Islet of Langerhans (tissue), 1 donor: ENCODE measurements around the gene MYO7B.

Experiments
- FAIRE-seq: peaks from one replicate; lab custom pipeline; 2011; peaks lifted over from hg19 to GRCh38; lab: Jason Lieb, UNC

MYO7B gene

GRCh38 chr2:127627740-127628571, 92.5 kb downstream of the MYO7B start:
- no peak for FAIRE-seq

- no peak for FAIRE-seq
These were observed 93.5 kb downstream of the MYO7B start for GRCh38 chr2:127628767-127629614.

- no peak for FAIRE-seq
These were observed 94.2 kb downstream of the MYO7B start for GRCh38 chr2:127629637-127630036.

- no peak for FAIRE-seq
These were observed 94.8 kb downstream of the MYO7B start for GRCh38 chr2:127630096-127630863.

GRCh38 chr2:127630864-127631540, 95.5 kb downstream of the MYO7B start:
- FAIRE-seq = no peak

GRCh38 chr2:127631541-127631996, 96.1 kb downstream of the MYO7B start:
- no peak for FAIRE-seq

- FAIRE-seq = no peak
These were observed 96.6 kb downstream of the MYO7B start for GRCh38 chr2:127631997-127632581.

- no peak for FAIRE-seq
These were observed 97.4 kb downstream of the MYO7B start for GRCh38 chr2:127632592-127633489.

GRCh38 chr2:127633556-127634065, 98.1 kb downstream of the MYO7B start:
- no peak for FAIRE-seq

GRCh38 chr2:127634066-127634617, 98.7 kb downstream of the MYO7B start:
- no peak for FAIRE-seq

GRCh38 chr2:127634626-127635379, 99.3 kb downstream of the MYO7B start:
- no peak for FAIRE-seq

- no peak for FAIRE-seq
These were observed 100.1 kb downstream of the MYO7B start for GRCh38 chr2:127635380-127636237.

- no peak for FAIRE-seq
These were observed 101.1 kb downstream of the MYO7B start for GRCh38 chr2:127636248-127637235.

GRCh38 chr2:127637236-127637630, 101.8 kb downstream of the MYO7B start:
- FAIRE-seq = no peak

GRCh38 chr2:127637725-127638252, 102.3 kb downstream of the MYO7B start:
- no peak for FAIRE-seq

- no peak for FAIRE-seq
These were observed 103.1 kb downstream of the MYO7B start for GRCh38 chr2:127638361-127639110.
